B cell (primary cell): ENCODE measurements around the gene ANKRD7. TPM values are rescaled to one million over a fixed set of nuclear protein-coding genes. Genes with fewer than 3 reads are reported as not detected.

ENCODE experiments used
- ATAC-seq: fragments of 200-7000 bp; cut with Tn5 transposase; one replicate; pipeline ENCODE4 v1.10.0; 2021; ENCODE audit warnings: low read depth, mild to moderate bottlenecking, moderate number of reproducible peaks, moderate library complexity
- CTCF ChIA-PET: fragments of 350-600 bp; sonication (Branson Sonifier 250); formaldehyde crosslinking; loops from one replicate; lab custom pipeline; 2021; ENCODE audit warnings: antibody characterized with exemption, inconsistent platforms; lab: Charles Lee
- POLR2A ChIA-PET: fragments of 350-600 bp; sonication (Branson Sonifier 250); formaldehyde crosslinking; loops from one replicate; lab custom pipeline; 2021; ENCODE audit warnings: antibody characterized with exemption; lab: Charles Lee
- DNase-seq: peaks from one replicate; pipeline ENCODE4 v3.0.0; 2013
- H2AFZ ChIP-seq: 2 replicates; pipeline ENCODE4 v1.6.1; 2012; ENCODE audit warnings: mild to moderate bottlenecking, low read depth, low read length; ENCODE audit not compliant: insufficient read depth, poor library complexity, severe bottlenecking
- H3K27ac ChIP-seq, 2 donors: 1 replicate in 1 of 2; 2 replicates in 1 of 2; pipeline ENCODE4 v1.5.1; 2012 to 2013; ENCODE audit warnings: low read length in 2 of 2, mild to moderate bottlenecking in 2 of 2, moderate library complexity in 1 of 2
- H3K27me3 ChIP-seq, 4 experiments: fragments of 200-600 bp in 1 of 4; sonication (generic) in 1 of 4; replicated peaks in 1 of 4; 1 replicate in 2 of 4; 2 replicates in 2 of 4; pipeline versions ENCODE4 v1.6.1 to v1.7.0; 2013 to 2016; ENCODE audit warnings: low read length in 3 of 4, mild to moderate bottlenecking in 2 of 4, mixed read lengths in 1 of 4, moderate library complexity in 1 of 4; ENCODE audit not compliant: insufficient read depth in 4 of 4, control insufficient read depth in 3 of 4; ENCODE audit errors: control extremely low read depth in 1 of 4
- H3K36me3 ChIP-seq, 2 experiments: replicated peaks in 1 of 2; 1 replicate in 1 of 2; 2 replicates in 1 of 2; pipeline versions ENCODE4 v1.6.1 to v1.7.1; 2013; ENCODE audit warnings: low read length in 1 of 2; ENCODE audit not compliant: insufficient read depth in 2 of 2, control insufficient read depth in 1 of 2; ENCODE audit errors: control extremely low read depth in 1 of 2, extremely low read depth in 1 of 2
- H3K4me1 ChIP-seq, 2 donors: fragments of 200-600 bp in 1 of 2; sonication (generic) in 1 of 2; 1 replicate in 1 of 2; 2 replicates in 1 of 2; pipeline versions ENCODE4 v1.5.1 to v1.6.1; 2013 to 2017; ENCODE audit warnings: low read length in 2 of 2; ENCODE audit not compliant: control insufficient read depth in 2 of 2, insufficient read depth in 2 of 2
- H3K4me2 ChIP-seq: replicated peaks from 2 replicates; pipeline ENCODE3; 2012; ENCODE audit warnings: mild to moderate bottlenecking, low read depth, low read length; ENCODE audit not compliant: poor library complexity, severe bottlenecking
- H3K4me3 ChIP-seq, 5 experiments: fragments of 200-600 bp in 1 of 5; sonication (generic) in 1 of 5; 1 replicate in 3 of 5; 2 replicates in 2 of 5; pipeline versions ENCODE4 v1.5.1 to v1.7.0; 2011 to 2016; ENCODE audit warnings: low read length in 4 of 5, mild to moderate bottlenecking in 4 of 5, low read depth in 2 of 5, control low read depth in 1 of 5, moderate library complexity in 1 of 5; ENCODE audit not compliant: insufficient read depth in 1 of 5; ENCODE audit errors: control extremely low read depth in 1 of 5, extremely low read depth in 1 of 5
- H3K79me2 ChIP-seq: fragments of 200-600 bp; sonication (generic); one replicate; pipeline ENCODE4 v1.6.0; 2016; ENCODE audit warnings: low read length; ENCODE audit not compliant: control insufficient read depth, insufficient read depth
- H3K9ac ChIP-seq: fragments of 200-600 bp; sonication (generic); 2 replicates; pipeline ENCODE4 v1.6.1; 2017; ENCODE audit warnings: mild to moderate bottlenecking, low read length, moderate library complexity
- H3K9me3 ChIP-seq, 3 donors: one replicate each; pipeline versions ENCODE4 v1.6.1 to v1.7.1; 2013; ENCODE audit warnings: low read length in 2 of 3; ENCODE audit not compliant: control insufficient read depth in 2 of 3, insufficient read depth in 1 of 3; ENCODE audit errors: control extremely low read depth in 1 of 3
- H4K20me1 ChIP-seq: 2 replicates; pipeline ENCODE4 v1.6.0; 2012; ENCODE audit warnings: mild to moderate bottlenecking, low read length; ENCODE audit not compliant: insufficient read depth, control insufficient read depth, poor library complexity, severe bottlenecking
- H3K27ac Mint-ChIP-seq: one replicate; pipeline ENCODE4 v1.8.0; 2021; ENCODE audit warnings: mixed read lengths
- H3K27me3 Mint-ChIP-seq: one replicate; pipeline ENCODE4 v1.8.0; 2021; ENCODE audit warnings: mixed read lengths
- H3K4me1 Mint-ChIP-seq: one replicate; pipeline ENCODE4 v1.8.0; 2021; ENCODE audit warnings: mixed read lengths
- H3K4me3 Mint-ChIP-seq: one replicate; pipeline ENCODE4 v1.8.0; 2021; ENCODE audit warnings: mixed read lengths
- H3K9me3 Mint-ChIP-seq: one replicate; pipeline ENCODE4 v1.8.0; 2022; ENCODE audit warnings: mixed read lengths; ENCODE audit not compliant: insufficient read depth
- CTCF ChIP-seq: fragments of 200-600 bp; IDR thresholded peaks from one replicate; pipeline ENCODE4 v1.8.0; 2022; ENCODE audit warnings: antibody characterized with exemption, mild to moderate bottlenecking
- EZH2 ChIP-seq: IDR thresholded peaks from 2 replicates; pipeline ENCODE4 v1.6.1; 2012; ENCODE audit warnings: borderline replicate concordance, low read depth, mild to moderate bottlenecking, moderate library complexity, low read length; ENCODE audit not compliant: insufficient read depth, poor library complexity, severe bottlenecking
- WGBS: methylation state at CpG from one replicate; pipeline ENCODE4 v1.1.5; 2013; ENCODE audit warnings: missing lambda C conversion rate; ENCODE audit not compliant: insufficient coverage; 5-methylcytosine and 5-hydroxymethylcytosine counted together
- intact Hi-C: fragments of 100-400 bp; cut with micrococcal nuclease; formaldehyde crosslinking; loops from one replicate; pipeline ENCODE4 v1.10.0; 2022
- polyA plus RNA-seq: library from polyadenylated mRNA; depleted of rRNA; stranded (reverse); fragments of >200 nt; gene quantifications from 2 replicates; pipeline ENCODE4 v1.2.3, GENCODE V29; 2012
- total RNA-seq, 2 donors: library from RNA; stranded (reverse); fragments of 120-200 nt in 1 of 2; gene quantifications; 1 replicate in 1 of 2; 2 replicates in 1 of 2; pipeline versions ENCODE4 v1.2.3 to v1.2.4, GENCODE V29; 2013 to 2022

ANKRD7 gene
- total and polyA plus RNA-seq, 2 donors (not counting 1 experiment from before 2014, with no cell fraction given): not detected

GRCh38 chr7:118179191-118179590, 45.3 kb upstream of the ANKRD7 start:
- no peak for ATAC-seq
- ChIA-PET POLR2A (no interaction called here), CTCF (interaction anchor here (1.6 kb wide), 1 partner anchor 18 kb away, joined by 3 read pairs; no protein-coding TSS in a partner anchor)
- no peaks in the 10 kb centered on the region for H3K36me3 ChIP-seq
- no peak for TF ChIP-seq EZH2
- TF ChIP-seq CTCF: no peak
- no peak overlapping the region for H2AFZ ChIP-seq
- no peak overlapping the region for H3K4me3 ChIP-seq
- no peaks in the 10 kb centered on the region for H4K20me1 ChIP-seq
- H3K4me2 ChIP-seq: no peak overlapping the region
- no peaks in the 10 kb centered on the region for H3K27me3 ChIP-seq
- Mint-ChIP-seq H3K27ac (no peak overlapping the region), H3K9me3 (no peaks in the 10 kb centered on the region), H3K27me3 (no peaks in the 10 kb centered on the region), H3K4me3 (no peak overlapping the region), H3K4me1 (peaks cover 26% of the 10 kb centered on the region)
- H3K4me1 ChIP-seq: peaks cover 7 to 16% of the 10 kb centered on the region in 2 donors
- H3K79me2 ChIP-seq: peaks cover 20% of the 10 kb centered on the region
- H3K9me3 ChIP-seq: no peaks in the 10 kb centered on the region
- WGBS: 35% methylated on average over 2 of the region's 2 CpGs
- no peak for DNase-seq
- no peak overlapping the region for H3K9ac ChIP-seq
- H3K27ac ChIP-seq: no peak overlapping the region
- intact Hi-C loops: no loop called here

- ATAC-seq: no peak
- TF ChIP-seq EZH2 (no peak), CTCF (no peak)
- no peaks in the 10 kb centered on the region for H3K27me3 Mint-ChIP-seq
- H3K9me3 Mint-ChIP-seq: no peaks in the 10 kb centered on the region
- 52% methylated on average over 3 of the region's 13 CpGs for WGBS
- Histone ChIP-seq H3K4me2 (peak overlapping the region; percentile 80), H2AFZ (peak overlapping the region; percentile 81), H3K27ac (peak overlapping the region; percentile 96 to 98), H4K20me1 (no peaks in the 10 kb centered on the region), H3K9ac (peak overlapping the region; percentile 96), H3K79me2 (peaks cover 43% of the 10 kb centered on the region), H3K27me3 (no peaks in the 10 kb centered on the region), H3K4me3 (peak overlapping the region; percentile 84 to 99 (median 88)), H3K36me3 (peaks cover 5 to 6% of the 10 kb centered on the region in 2 experiments), H3K4me1 (peaks cover 25 to 29% of the 10 kb centered on the region in 2 donors), H3K9me3 (no peaks in the 10 kb centered on the region)
- DNase-seq: no peak
- peak overlapping the region; percentile 94 for H3K4me3 Mint-ChIP-seq
- peak overlapping the region; percentile 98 for H3K27ac Mint-ChIP-seq
- POLR2A ChIA-PET: no interaction called here
- peaks cover 50% of the 10 kb centered on the region for H3K4me1 Mint-ChIP-seq
- CTCF ChIA-PET: interaction anchor here (0.6 kb wide), 1 partner anchor 465 kb away, joined by 6 read pairs; no protein-coding TSS in a partner anchor
- intact Hi-C loops: loop anchor here (2.0 kb wide), 1 partner anchor 1320 kb away; the partner anchor contains the start of gene CAPZA2
Observed at GRCh38 chr7:118182593-118183427, 41.7 kb upstream of the ANKRD7 start.
